ENCODE results near the gene RNF125.

GRCh38 chr18:31977270-31977872 lies 41.3 kb upstream of the RNF125 start:
- TF ChIP-seq CTCF (IDR thresholded peaks at IDR 0.05; ENCODE audit: insufficient read depth, low read length, poor library complexity, severe bottlenecking): peak; percentile 80
- no peak for TF ChIP-seq EZH2phosphoT487 (conservative IDR thresholded peaks at IDR 0.05; ENCODE audit: low read length)

Data from SU-DHL-6 (cell line).